Adrenal gland (tissue), 12 donors: ENCODE measurements around the gene ANKRD60. TPM values are rescaled to one million over a fixed set of nuclear protein-coding genes. Genes with fewer than 3 reads are reported as not detected.

ENCODE experiments used
- DNase-seq, 7 donors: peaks; one replicate each; pipeline ENCODE4 v3.0.0-alpha.2; 2019 to 2020
- H3K27ac ChIP-seq, 5 donors: fragments of 200-600 bp; sonication (generic) in 4 of 5; 1 replicate in 3 of 5; 2 replicates in 2 of 5; pipeline versions ENCODE4 v1.5.1 to v1.8.0; 2016 to 2020; ENCODE audit warnings: mild to moderate bottlenecking in 1 of 5
- H3K27me3 ChIP-seq: fragments of 200-600 bp; 2 replicates; pipeline ENCODE4 v1.8.0; 2021
- H3K36me3 ChIP-seq, 2 donors: fragments of 200-600 bp; replicated peaks in 1 of 2; 1 replicate in 1 of 2; 2 replicates in 1 of 2; pipeline versions ENCODE4 v1.5.1 to v1.8.0; 2018 to 2022
- H3K4me1 ChIP-seq, 2 donors: fragments of 200-600 bp; replicated peaks in 1 of 2; 1 replicate in 1 of 2; 2 replicates in 1 of 2; pipeline versions ENCODE4 v1.5.1 to v1.8.0; 2018 to 2021
- H3K4me3 ChIP-seq, 4 donors: fragments of 200-600 bp; sonication (generic) in 3 of 4; one replicate each; pipeline ENCODE4 v1.5.1; 2016 to 2018
- H3K9me3 ChIP-seq, 3 donors: fragments of 200-600 bp; sonication (generic) in 1 of 3; replicated peaks in 1 of 3; 1 replicate in 2 of 3; 2 replicates in 1 of 3; pipeline versions ENCODE4 v1.5.1 to v1.8.0; 2016 to 2021
- POLR2A ChIP-seq, 2 donors: fragments of 450-650 bp; IDR thresholded peaks; one replicate each; pipeline ENCODE4 v1.6.1; 2017; ENCODE audit warnings: antibody characterized with exemption in 2 of 2, mild to moderate bottlenecking in 2 of 2, moderate library complexity in 1 of 2
- WGBS, 4 donors: extraction: QIAGEN DNeasy Blood & Tissue Kit in 2 of 4; methylation state at CpG; one replicate each; pipeline versions ENCODE4 v1.1.5 to v1.1.7; 2013 to 2017; 5-methylcytosine and 5-hydroxymethylcytosine counted together
- intact Hi-C, 2 donors: fragments of 100-400 bp; cut with DNase I; formaldehyde crosslinking; loops; one replicate each; pipeline versions ENCODE4 v1.14.1 to v1.15.0; 2022 to 2023
- polyA plus RNA-seq, 3 donors: library from polyadenylated mRNA; stranded (reverse); fragments of 200-250 nt in 2 of 3; fragments of 350-450 nt in 1 of 3; fragmentation: Illumina TruSeq in 1 of 3; extraction: RNeasy Lipid Tissue Mini Kit (QIAGEN cat#74804) in 1 of 3; gene quantifications; one replicate each; pipeline ENCODE4 v1.2.3, GENCODE V29; 2013 to 2014
- total RNA-seq, 9 donors: library from RNA; depleted of rRNA in 4 of 9; stranded (reverse); fragments of >200 nt in 4 of 9; fragments of 120-200 nt in 1 of 9; fragmentation: NEBNext Ultra II Directional in 1 of 9; extraction: Animal tissue kit (Norgen Biotek cat#: 25700) in 1 of 9; gene quantifications; one replicate each; pipeline versions ENCODE4 v1.1.0 to v1.2.4, GENCODE V29; 2013 to 2023
- TF ChIP-seq, protein P1 (sequence below), 6 experiments: fragments of 450-650 bp in 4 of 6; fragments of 200-600 bp in 2 of 6; sonication (generic) in 1 of 6; IDR thresholded peaks; 1 replicate in 5 of 6; 2 replicates in 1 of 6; pipeline versions ENCODE4 v1.5.1 to v1.8.0; 2016 to 2021; ENCODE audit warnings: antibody characterized with exemption in 6 of 6, mild to moderate bottlenecking in 2 of 6, moderate library complexity in 1 of 6
- donor health status: healthy with polysubstance abuse.
- donor health status: Bipolar disorder and iron deficiency.
- donor health status: DM: yes; HTN: yes; CAD: no.
- donor health status: DM: no; HTN: no; CAD: no.
- donor health status: DM: no; HTN: no; CAD: no.
- donor health status: DM: yes; HTN: yes; CAD: no.

Gene ANKRD60
- total and polyA plus RNA-seq, 12 donors, result not detected

DNA sequence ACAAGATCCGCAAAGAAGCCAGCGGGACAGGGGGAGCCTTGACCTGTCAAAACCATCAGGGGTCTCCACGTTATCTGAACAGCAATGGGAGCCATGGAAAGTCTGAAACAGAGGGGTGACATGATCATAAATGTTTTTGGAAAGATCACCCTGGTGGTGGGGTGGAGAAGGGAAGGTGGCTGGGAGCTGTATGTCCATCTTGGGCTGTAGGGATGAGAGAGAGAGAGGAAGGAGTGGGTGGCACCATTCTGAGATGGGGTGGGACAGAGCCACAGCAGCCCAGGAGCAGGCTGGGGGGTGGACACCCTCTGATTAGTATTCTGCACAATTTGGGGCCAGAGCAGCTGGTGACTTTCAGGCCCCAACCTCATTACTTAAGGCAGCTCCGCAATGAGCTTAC is 30.1 kb downstream of the ANKRD60 start:
- no peaks in the 10 kb centered on the region for H3K36me3 ChIP-seq
- H3K27me3 ChIP-seq, result no peaks in the 10 kb centered on the region
- H3K9me3 ChIP-seq, result no peaks in the 10 kb centered on the region
- DNase-seq, result no peak
- intact Hi-C loops, result no loop called here
- no peaks in the 10 kb centered on the region for H3K4me1 ChIP-seq
- no peak overlapping the region for H3K4me3 ChIP-seq
- 73 to 79% (median 77%) methylated on average over 4 of the region's 4 CpGs for WGBS, 4 donors
- no peak overlapping the region for H3K27ac ChIP-seq
- no peak for TF ChIP-seq POLR2A (IDR thresholded peaks at IDR 0.05)
- TF ChIP-seq, protein P1, sequence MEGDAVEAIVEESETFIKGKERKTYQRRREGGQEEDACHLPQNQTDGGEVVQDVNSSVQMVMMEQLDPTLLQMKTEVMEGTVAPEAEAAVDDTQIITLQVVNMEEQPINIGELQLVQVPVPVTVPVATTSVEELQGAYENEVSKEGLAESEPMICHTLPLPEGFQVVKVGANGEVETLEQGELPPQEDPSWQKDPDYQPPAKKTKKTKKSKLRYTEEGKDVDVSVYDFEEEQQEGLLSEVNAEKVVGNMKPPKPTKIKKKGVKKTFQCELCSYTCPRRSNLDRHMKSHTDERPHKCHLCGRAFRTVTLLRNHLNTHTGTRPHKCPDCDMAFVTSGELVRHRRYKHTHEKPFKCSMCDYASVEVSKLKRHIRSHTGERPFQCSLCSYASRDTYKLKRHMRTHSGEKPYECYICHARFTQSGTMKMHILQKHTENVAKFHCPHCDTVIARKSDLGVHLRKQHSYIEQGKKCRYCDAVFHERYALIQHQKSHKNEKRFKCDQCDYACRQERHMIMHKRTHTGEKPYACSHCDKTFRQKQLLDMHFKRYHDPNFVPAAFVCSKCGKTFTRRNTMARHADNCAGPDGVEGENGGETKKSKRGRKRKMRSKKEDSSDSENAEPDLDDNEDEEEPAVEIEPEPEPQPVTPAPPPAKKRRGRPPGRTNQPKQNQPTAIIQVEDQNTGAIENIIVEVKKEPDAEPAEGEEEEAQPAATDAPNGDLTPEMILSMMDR (IDR thresholded peaks at IDR 0.05), result no peak

DNA sequence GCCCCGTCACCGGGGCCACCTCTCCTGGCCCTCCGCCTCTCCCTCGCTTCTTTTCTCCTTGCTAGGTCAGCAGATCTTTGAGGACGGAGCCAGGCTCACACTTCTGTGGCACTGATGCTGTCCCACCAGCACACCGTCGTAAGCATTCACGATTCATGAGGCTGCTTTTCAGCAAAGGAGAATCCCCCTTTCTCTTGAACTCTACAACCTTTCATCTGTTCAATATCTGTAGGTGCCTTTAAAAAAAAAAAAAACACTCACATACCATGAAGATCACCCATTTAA is 31.3 kb downstream of the ANKRD60 start:
- intact Hi-C loops, result no loop called here
- no peak for TF ChIP-seq POLR2A (IDR thresholded peaks at IDR 0.05)
- TF ChIP-seq, protein P1 (IDR thresholded peaks at IDR 0.05), result no peak
- WGBS, 4 donors, result 82 to 86% (median 84%) methylated on average over 8 of the region's 8 CpGs

DNA sequence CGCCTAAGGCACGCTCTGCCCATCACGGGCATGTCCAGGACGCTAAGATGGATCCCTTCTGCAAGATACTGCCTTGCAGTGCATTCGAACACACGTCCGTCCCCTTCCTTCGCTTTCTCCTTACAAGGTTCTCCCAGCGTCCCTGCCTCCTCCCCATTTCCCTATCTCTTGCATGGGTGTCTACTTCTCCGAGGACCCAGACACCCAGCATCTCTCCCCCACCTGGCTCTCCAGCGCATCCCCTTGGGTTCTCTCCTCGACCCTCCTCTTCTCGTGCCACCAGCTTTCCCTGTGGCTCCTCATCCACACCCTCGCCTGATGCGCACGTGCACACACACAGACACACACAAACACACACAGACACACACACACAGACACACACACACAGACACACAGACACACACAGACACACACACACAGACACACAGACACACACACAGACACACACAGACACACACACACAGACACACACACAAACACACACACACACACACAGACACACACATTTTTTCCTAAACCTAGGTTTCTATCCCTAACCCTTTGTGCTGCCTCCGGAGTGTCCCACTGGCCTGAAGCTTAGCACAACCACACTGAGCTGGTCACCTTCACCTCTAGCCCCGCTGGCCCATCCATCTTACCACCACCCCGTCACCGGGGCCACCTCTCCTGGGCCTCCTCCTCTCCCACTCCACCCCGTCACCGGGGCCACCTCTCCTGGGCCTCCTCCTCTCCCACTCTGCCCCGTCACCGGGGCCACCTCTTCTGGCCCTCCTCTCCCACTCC is 31.9 kb downstream of the ANKRD60 start:
- WGBS, 4 donors, result 75 to 81% (median 77%) methylated on average over 24 of the region's 24 CpGs
- intact Hi-C loops, result no loop called here
- DNase-seq, result no peak
- H3K27me3 ChIP-seq, result no peaks in the 10 kb centered on the region
- H3K4me1 ChIP-seq, result no peaks in the 10 kb centered on the region
- no peak overlapping the region for H3K4me3 ChIP-seq
- TF ChIP-seq POLR2A (IDR thresholded peaks at IDR 0.05), result no peak
- TF ChIP-seq, protein P1 (IDR thresholded peaks at IDR 0.05), result no peak
- H3K9me3 ChIP-seq, result no peaks in the 10 kb centered on the region
- H3K27ac ChIP-seq, result no peak overlapping the region
- H3K36me3 ChIP-seq, result no peaks in the 10 kb centered on the region

More for the DNA sequence above, 31.3 kb downstream of the ANKRD60 start:
- Histone ChIP-seq H3K27ac (no peak overlapping the region), H3K27me3 (no peaks in the 10 kb centered on the region), H3K36me3 (no peaks in the 10 kb centered on the region), H3K9me3 (no peaks in the 10 kb centered on the region), H3K4me1 (no peaks in the 10 kb centered on the region), H3K4me3 (no peak overlapping the region)
- DNase-seq, result no peak

DNA sequence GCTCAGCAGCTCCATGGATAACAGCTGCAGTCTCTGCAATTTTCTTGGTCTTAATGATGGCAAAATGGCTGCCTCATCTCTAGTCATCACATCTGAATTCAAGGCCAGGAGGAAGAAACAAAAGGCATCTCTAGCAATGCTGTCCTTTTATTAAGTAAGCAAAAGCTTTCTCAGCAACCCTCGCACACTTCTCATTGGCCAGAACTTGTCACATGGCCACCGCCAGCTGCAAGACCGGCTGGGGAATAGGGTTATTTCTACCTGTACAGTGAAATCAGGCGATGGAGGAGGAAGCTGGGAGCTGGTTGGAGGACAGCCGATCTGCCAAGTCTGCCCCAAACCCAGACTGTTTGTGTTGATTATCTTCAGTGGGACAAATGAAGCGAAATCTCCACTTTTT is 33.4 kb downstream of the ANKRD60 start:
- Histone ChIP-seq H3K27me3 (no peaks in the 10 kb centered on the region), H3K27ac (no peak overlapping the region), H3K9me3 (no peaks in the 10 kb centered on the region), H3K4me1 (no peaks in the 10 kb centered on the region), H3K36me3 (no peaks in the 10 kb centered on the region), H3K4me3 (no peak overlapping the region)
- no peak for DNase-seq
- TF ChIP-seq, protein P1 (IDR thresholded peaks at IDR 0.05), result no peak
- no peak for TF ChIP-seq POLR2A (IDR thresholded peaks at IDR 0.05)
- WGBS, 4 donors, result 88 to 95% (median 91%) methylated on average over 6 of the region's 6 CpGs
- intact Hi-C loops, result no loop called here
